SKM-1 (cell line): ENCODE results near the gene SUN1.
"Not testable (repeated sequence)": the region's sequence is repeated elsewhere in the genome, so short reads cannot be mapped to it uniquely, and the experiment has no call there.

Source experiments
- DNase-seq: peaks from one replicate; lab custom pipeline; 2025; ENCODE audit not compliant: unreplicated experiment; lab: John Stamatoyannopoulos, UW

Gene SUN1

GRCh38 chr7:916291-916941 is 84.1 kb downstream of the SUN1 start:
- no peak for DNase-seq

GRCh38 chr7:917255-918117 is 85.2 kb downstream of the SUN1 start:
- no peak for DNase-seq

GRCh38 chr7:918118-918425 is 85.8 kb downstream of the SUN1 start:
- no peak for DNase-seq

GRCh38 chr7:918441-919113 is 86.3 kb downstream of the SUN1 start:
- no peak for DNase-seq

GRCh38 chr7:919114-919442 is 86.8 kb downstream of the SUN1 start:
- no peak for DNase-seq

- no peak for DNase-seq
These were observed 87.7 kb downstream of the SUN1 start for GRCh38 chr7:919924-920341.

GRCh38 chr7:920351-921070 is 88.2 kb downstream of the SUN1 start:
- DNase-seq = no peak

GRCh38 chr7:921071-921461 is 88.8 kb downstream of the SUN1 start:
- no peak for DNase-seq

GRCh38 chr7:921581-922333 is 89.5 kb downstream of the SUN1 start:
- no peak for DNase-seq

- DNase-seq = no peak
These were observed 90.2 kb downstream of the SUN1 start for GRCh38 chr7:922334-923107.

- DNase-seq = peak; percentile 92
These were observed 91.1 kb downstream of the SUN1 start for GRCh38 chr7:923108-924041.

GRCh38 chr7:924042-924441 is 91.8 kb downstream of the SUN1 start:
- not testable (repeated sequence) for DNase-seq
